ENCODE data around the gene AFAP1. TPM values are rescaled to one million over a fixed set of nuclear protein-coding genes. Genes with fewer than 3 reads are reported as not detected.

Gene AFAP1
- total RNA-seq, 1 donor from 2014 or later, result 6.8 TPM

DNA sequence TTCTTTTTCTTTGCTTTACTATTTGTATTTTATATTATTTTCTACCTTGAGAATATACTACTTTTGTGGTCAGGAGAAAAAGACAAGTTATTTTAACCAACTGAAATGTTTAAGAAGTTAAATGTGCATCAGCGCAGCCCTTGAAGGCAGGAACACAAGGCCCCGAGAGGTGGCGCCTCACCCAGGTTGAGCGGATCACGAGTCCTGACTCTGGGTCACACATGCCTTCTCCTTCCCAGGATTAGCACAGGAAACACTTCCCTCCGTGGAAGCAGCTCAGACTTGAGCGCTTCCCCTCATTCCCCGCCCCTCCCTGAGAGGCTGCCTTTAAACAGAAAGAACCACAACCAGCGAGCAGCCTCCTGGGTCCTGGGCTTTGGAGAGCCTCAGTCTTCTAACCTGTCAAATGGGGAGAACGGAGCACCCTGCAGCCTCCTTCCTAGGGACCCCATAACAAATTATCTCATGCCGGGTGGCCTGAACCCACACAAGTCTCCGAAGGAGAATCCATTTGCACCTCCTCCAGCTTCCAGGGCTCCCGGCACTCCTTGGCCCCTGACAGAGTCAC, 217.6 kb downstream of the AFAP1 start:
- TF ChIP-seq, protein P1, sequence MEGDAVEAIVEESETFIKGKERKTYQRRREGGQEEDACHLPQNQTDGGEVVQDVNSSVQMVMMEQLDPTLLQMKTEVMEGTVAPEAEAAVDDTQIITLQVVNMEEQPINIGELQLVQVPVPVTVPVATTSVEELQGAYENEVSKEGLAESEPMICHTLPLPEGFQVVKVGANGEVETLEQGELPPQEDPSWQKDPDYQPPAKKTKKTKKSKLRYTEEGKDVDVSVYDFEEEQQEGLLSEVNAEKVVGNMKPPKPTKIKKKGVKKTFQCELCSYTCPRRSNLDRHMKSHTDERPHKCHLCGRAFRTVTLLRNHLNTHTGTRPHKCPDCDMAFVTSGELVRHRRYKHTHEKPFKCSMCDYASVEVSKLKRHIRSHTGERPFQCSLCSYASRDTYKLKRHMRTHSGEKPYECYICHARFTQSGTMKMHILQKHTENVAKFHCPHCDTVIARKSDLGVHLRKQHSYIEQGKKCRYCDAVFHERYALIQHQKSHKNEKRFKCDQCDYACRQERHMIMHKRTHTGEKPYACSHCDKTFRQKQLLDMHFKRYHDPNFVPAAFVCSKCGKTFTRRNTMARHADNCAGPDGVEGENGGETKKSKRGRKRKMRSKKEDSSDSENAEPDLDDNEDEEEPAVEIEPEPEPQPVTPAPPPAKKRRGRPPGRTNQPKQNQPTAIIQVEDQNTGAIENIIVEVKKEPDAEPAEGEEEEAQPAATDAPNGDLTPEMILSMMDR (IDR thresholded peaks at IDR 0.05; ENCODE audit: insufficient read depth, low read length, severe bottlenecking), result no peak
- DNase-seq (ENCODE audit: low read depth), result no peak
- Histone ChIP-seq H3K27me3 (ENCODE audit: control insufficient read depth, insufficient read depth, low read length) (peaks cover 4% of the 10 kb centered on the region), H3K36me3 (ENCODE audit: control insufficient read depth, insufficient read depth, low read length) (no peaks in the 10 kb centered on the region), H3K4me3 (ENCODE audit: low read depth, low read length) (no peak overlapping the region)
- FAIRE-seq, result no peak

DNA sequence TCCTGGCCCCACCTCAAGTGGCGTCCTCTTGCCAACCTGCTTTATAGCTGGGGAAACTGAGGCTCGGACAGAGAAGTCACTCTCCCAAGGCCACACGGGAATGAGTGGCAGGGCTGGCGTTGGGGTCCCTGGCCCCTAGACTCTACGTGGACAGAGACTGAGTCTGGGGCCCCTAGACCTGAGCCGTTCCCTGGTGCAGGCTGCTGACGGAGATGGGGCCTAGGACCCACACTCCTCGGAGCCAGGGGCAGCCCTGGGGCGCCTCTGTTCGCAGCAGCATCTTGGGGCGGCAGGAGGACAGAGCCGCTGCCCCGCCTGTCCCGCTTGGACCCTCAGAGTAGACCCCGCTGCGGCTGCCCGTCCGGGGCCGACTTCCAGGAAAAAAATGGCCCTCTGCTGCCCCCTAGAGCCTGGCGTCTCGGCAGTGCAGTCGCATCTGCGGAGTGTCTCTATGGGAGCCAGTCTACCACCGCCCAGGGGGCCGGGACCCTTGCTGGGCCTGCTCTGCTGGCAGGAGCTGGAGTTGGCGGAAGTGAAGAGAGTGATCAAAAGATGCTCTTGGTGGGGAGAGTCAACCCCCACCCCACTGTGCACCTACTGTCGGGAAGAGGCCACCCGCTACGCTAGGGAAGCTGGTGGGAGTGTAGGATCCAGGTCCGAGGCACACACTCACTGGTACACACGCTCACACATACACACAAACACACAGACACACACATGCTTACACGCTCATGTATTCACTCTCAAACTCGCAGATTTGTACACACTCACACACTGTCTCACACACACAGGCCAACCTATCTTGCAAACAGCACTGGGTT, 220.1 kb downstream of the AFAP1 start:
- TF ChIP-seq, protein P1 (IDR thresholded peaks at IDR 0.05; ENCODE audit: insufficient read depth, low read length, severe bottlenecking), result peak; percentile 81
- Histone ChIP-seq H3K27me3 (ENCODE audit: control insufficient read depth, insufficient read depth, low read length) (peaks cover 4% of the 10 kb centered on the region), H3K4me3 (ENCODE audit: low read depth, low read length) (no peak overlapping the region), H3K36me3 (ENCODE audit: control insufficient read depth, insufficient read depth, low read length) (no peaks in the 10 kb centered on the region)
- FAIRE-seq, result peak; percentile 72
- peak; percentile 8 for DNase-seq (ENCODE audit: low read depth)

DNA sequence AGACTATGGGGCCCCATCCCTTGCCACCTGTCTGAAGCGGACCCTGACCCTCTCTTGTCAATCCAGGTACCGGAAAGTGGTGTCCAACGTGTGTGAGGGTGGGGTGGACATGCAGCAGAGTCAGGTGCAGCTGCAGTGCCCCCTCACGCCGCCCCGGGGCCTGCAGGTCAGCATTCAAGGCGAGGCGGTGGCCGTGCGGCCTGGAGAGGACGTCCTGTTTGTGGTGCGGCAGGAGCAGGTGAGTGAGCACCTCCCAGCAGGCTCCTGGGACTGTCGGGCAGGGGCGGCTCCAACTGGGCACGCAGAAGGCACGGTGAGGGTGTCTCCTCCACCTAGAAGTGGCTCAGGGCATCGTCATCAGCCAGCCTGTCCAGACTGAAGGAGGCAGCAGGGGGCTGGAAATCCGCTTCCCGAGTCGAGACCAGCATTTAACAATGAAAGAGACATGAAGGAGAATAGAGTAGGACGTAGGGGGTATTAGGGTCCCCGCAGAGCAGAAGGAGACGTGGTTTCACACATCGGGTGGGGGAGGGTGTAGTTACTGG, 221.6 kb downstream of the AFAP1 start:
- DNase-seq (ENCODE audit: low read depth) (no peak), FAIRE-seq (no peak)
- Histone ChIP-seq H3K36me3 (ENCODE audit: control insufficient read depth, insufficient read depth, low read length) (no peaks in the 10 kb centered on the region), H3K27me3 (ENCODE audit: control insufficient read depth, insufficient read depth, low read length) (peaks cover 4% of the 10 kb centered on the region), H3K4me3 (ENCODE audit: low read depth, low read length) (no peak overlapping the region)
- TF ChIP-seq, protein P1 (IDR thresholded peaks at IDR 0.05; ENCODE audit: insufficient read depth, low read length, severe bottlenecking), result no peak

DNA sequence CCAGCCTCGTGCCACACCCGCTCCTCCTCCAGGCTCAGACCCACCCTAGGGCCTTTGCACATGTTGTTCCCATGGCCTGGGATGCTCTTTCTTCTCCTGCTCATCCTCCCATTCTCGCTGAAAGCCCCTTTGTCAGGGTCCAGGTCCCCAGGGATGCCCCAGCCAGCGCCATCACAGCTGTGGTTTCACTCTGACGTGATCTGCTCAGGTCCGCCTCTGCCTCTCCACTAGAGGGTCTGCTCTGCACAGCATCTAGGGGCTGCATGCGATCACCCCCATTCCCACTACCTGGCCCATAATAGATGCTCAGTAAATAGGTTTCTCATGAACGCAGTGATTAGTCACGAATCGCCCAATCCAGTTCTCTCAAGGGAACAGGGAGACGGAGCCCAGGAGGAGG, 222.5 kb downstream of the AFAP1 start:
- peaks cover 4% of the 10 kb centered on the region for H3K27me3 ChIP-seq (ENCODE audit: control insufficient read depth, insufficient read depth, low read length)
- TF ChIP-seq, protein P1 (IDR thresholded peaks at IDR 0.05; ENCODE audit: insufficient read depth, low read length, severe bottlenecking), result no peak
- no peak for DNase-seq (ENCODE audit: low read depth)
- H3K36me3 ChIP-seq (ENCODE audit: control insufficient read depth, insufficient read depth, low read length), result no peaks in the 10 kb centered on the region
- FAIRE-seq, result peak; percentile 43
- H3K4me3 ChIP-seq (ENCODE audit: low read depth, low read length), result no peak overlapping the region

DNA sequence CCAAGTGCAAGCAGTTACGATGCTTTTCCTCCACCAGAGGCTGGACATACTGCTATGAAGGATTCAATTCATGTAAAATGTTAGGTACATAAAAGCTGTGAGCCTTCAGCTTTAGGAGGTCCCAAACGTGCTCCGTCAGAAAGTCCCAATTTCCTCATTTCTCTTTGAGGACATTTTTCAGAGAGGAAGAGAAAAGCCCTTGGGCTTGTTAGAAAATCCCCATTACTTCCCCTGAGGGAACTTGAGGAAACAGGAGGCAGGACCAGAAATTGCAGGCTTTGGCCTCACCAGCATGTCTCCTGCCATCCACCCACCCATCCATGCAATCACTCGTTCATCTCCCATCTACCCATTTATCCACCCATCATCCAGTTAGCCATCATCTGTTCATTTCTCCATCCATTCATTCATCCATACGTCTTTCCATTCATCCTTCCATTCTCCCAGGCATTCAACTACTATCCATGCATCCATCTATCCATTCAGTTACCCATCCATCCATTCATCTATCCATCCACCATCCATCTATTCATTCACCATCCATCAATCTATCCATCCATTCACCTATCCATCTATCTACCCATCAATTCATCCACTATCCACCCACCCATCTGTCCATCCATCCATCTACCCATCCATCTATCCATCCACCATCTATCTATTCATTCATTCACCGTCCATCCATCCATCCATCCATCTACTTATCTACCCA, 223.5 kb downstream of the AFAP1 start:
- Histone ChIP-seq H3K36me3 (ENCODE audit: control insufficient read depth, insufficient read depth, low read length) (no peaks in the 10 kb centered on the region), H3K27me3 (ENCODE audit: control insufficient read depth, insufficient read depth, low read length) (peaks cover 4% of the 10 kb centered on the region), H3K4me3 (ENCODE audit: low read depth, low read length) (no peak overlapping the region)
- FAIRE-seq (peak; percentile 58), DNase-seq (ENCODE audit: low read depth) (no peak)
- TF ChIP-seq, protein P1 (IDR thresholded peaks at IDR 0.05; ENCODE audit: insufficient read depth, low read length, severe bottlenecking), result no peak

Measured in bronchial epithelial cell (primary cell).